Keratinocyte (primary cell): ENCODE measurements around the gene TFF1. TPM values are rescaled to one million over a fixed set of nuclear protein-coding genes. Genes with fewer than 3 reads are reported as not detected.

Experiments
- DNase-seq: peaks from one replicate; pipeline ENCODE4 v3.0.0-alpha.2; 2011; ENCODE audit warnings: low read depth, missing footprints, low spot score
- FAIRE-seq: peaks from 2 replicates; lab custom pipeline; 2011; peaks lifted over from hg19 to GRCh38; lab: Jason Lieb, UNC
- H2AFZ ChIP-seq: 2 replicates; pipeline ENCODE4 v1.6.0; 2012; ENCODE audit warnings: low read length, control low read depth, inconsistent platforms; ENCODE audit not compliant: control insufficient read depth
- H3K27ac ChIP-seq: 2 replicates; pipeline ENCODE4 v1.5.1; 2011; ENCODE audit warnings: low read length; ENCODE audit not compliant: control insufficient read depth, insufficient read depth
- H3K27me3 ChIP-seq: 3 replicates; pipeline ENCODE4 v1.6.0; 2011; ENCODE audit warnings: low read length; ENCODE audit not compliant: control insufficient read depth, insufficient read depth; ENCODE audit errors: extremely low read depth
- H3K36me3 ChIP-seq, 2 experiments: 2 replicates in 1 of 2; 3 replicates in 1 of 2; pipeline ENCODE4 v1.5.1; 2011; ENCODE audit warnings: low read length in 2 of 2, mild to moderate bottlenecking in 1 of 2; ENCODE audit not compliant: control insufficient read depth in 2 of 2, insufficient read depth in 2 of 2; ENCODE audit errors: extremely low read depth in 1 of 2
- H3K4me1 ChIP-seq: 3 replicates; pipeline ENCODE4 v1.5.1; 2011; ENCODE audit warnings: low read length; ENCODE audit not compliant: control insufficient read depth, insufficient read depth; ENCODE audit errors: extremely low read depth
- H3K4me2 ChIP-seq: 3 replicates; pipeline ENCODE4 v1.6.0; 2011; ENCODE audit warnings: low read depth, low read length; ENCODE audit not compliant: control insufficient read depth, insufficient read depth; ENCODE audit errors: extremely low read depth
- H3K4me3 ChIP-seq, 3 experiments: fragments of 200-600 bp in 1 of 3; sonication (generic) in 1 of 3; 2 replicates in 2 of 3; 3 replicates in 1 of 3; pipeline ENCODE4 v1.5.1; 2011 to 2016; ENCODE audit warnings: low read length in 3 of 3, mild to moderate bottlenecking in 3 of 3, control low read depth in 2 of 3, inconsistent platforms in 1 of 3, low read depth in 1 of 3, mixed read lengths in 1 of 3, mixed run types in 1 of 3, moderate library complexity in 1 of 3; ENCODE audit not compliant: control insufficient read depth in 2 of 3, insufficient read depth in 2 of 3; ENCODE audit errors: extremely low read depth in 1 of 3
- H3K79me2 ChIP-seq: 2 replicates; pipeline ENCODE4 v1.6.0; 2012; ENCODE audit warnings: low read length; ENCODE audit not compliant: control insufficient read depth, insufficient read depth
- H3K9ac ChIP-seq: 3 replicates; pipeline ENCODE4 v1.6.0; 2011; ENCODE audit warnings: low read length; ENCODE audit not compliant: control insufficient read depth, insufficient read depth; ENCODE audit errors: extremely low read depth
- H3K9me1 ChIP-seq: 3 replicates; pipeline ENCODE4 v1.6.0; 2011; ENCODE audit warnings: low read length; ENCODE audit not compliant: control insufficient read depth, insufficient read depth; ENCODE audit errors: extremely low read depth
- H3K9me3 ChIP-seq: 2 replicates; pipeline ENCODE4 v1.5.1; 2012; ENCODE audit warnings: low read depth, low read length; ENCODE audit not compliant: control insufficient read depth
- H4K20me1 ChIP-seq: 3 replicates; pipeline ENCODE4 v1.6.0; 2011; ENCODE audit warnings: low read length; ENCODE audit not compliant: control insufficient read depth, insufficient read depth; ENCODE audit errors: extremely low read depth
- EZH2 ChIP-seq: IDR thresholded peaks from one replicate; pipeline ENCODE4 v1.6.1; 2012; ENCODE audit warnings: inconsistent platforms, mild to moderate bottlenecking, low read length, moderate library complexity
- dilution Hi-C: fragments of 300-500 bp; cut with MboI; formaldehyde crosslinking; loops from one replicate; pipeline ENCODE4 v1.7.0; 2020; ENCODE audit warnings: low sequenced_read_pairs; ENCODE audit not compliant: extremely low pct_ligation_motif_present
- polyA plus RNA-seq, 5 experiments: library from polyadenylated mRNA; depleted of rRNA in 3 of 5; stranded (reverse) in 3 of 5; stranded (forward) in 1 of 5; unstranded in 1 of 5; fragments of >200 nt; gene quantifications; 1 replicate in 1 of 5; 2 replicates in 3 of 5; 3 replicates in 1 of 5; pipeline versions ENCODE4 v1.2.1 to v1.2.3, GENCODE V29; 2011 to 2012; ENCODE audit warnings: missing spikeins in 2 of 5, low read depth in 1 of 5, low replicate concordance in 1 of 5
- TF ChIP-seq, protein P1 (sequence below), 3 experiments: IDR thresholded peaks in 1 of 3; conservative IDR thresholded peaks in 1 of 3; optimal IDR thresholded peaks in 1 of 3; 2 replicates in 2 of 3; 3 replicates in 1 of 3; pipeline versions ENCODE3 to v1.5.1; 2011; ENCODE audit warnings: low read length in 3 of 3, mild to moderate bottlenecking in 3 of 3, moderate library complexity in 2 of 3, control low read depth in 1 of 3, inconsistent platforms in 1 of 3; ENCODE audit not compliant: insufficient read depth in 2 of 3; ENCODE audit errors: extremely low read depth in 1 of 3

The TFF1 gene
- polyA plus RNA-seq, 1 donor (not counting 4 experiments of a cell fraction or from before 2014, with no cell fraction given), result not detected

DNA sequence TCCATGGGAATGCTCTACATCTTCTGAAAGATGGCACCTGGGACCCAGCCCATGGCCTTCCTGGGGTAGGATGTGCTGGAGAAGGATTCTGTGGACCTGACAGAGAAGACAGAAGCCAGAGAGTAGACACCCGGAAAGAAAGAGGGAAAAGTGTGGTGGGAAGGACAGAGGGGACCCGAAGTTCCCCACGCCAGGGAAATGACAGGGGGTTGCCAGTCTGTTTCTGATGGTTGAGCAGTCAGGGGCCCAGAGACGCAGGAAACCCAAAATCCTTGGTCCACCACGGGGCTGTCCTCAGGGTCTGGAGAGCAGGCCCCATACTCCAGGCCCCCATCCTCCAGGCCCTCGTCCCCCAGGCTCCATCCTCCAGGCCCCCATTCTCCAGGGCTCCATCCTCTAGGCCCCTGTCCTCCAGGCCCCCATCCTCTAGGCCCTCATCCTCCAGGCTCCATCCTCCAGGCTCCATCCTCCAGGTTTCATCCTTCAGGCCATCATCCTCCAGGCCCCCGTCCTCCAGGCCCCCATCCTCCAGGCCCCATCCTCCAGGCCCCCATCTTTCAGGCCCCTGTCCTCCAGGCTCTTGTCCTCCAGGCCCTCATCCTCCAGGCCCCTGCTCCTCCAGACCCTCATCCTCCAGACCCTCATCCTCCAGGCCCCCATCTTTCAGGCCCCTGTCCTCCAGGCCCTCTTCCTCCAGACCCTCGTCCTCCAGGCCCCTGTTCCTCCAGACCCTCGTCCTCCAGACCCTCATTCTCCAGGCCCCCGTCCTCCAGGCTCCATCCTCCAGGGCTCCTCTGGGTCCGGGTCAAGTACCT is 14.5 kb downstream of the TFF1 start:
- Histone ChIP-seq H3K79me2 (no peaks in the 10 kb centered on the region), H4K20me1 (no peaks in the 10 kb centered on the region), H3K27me3 (no peaks in the 10 kb centered on the region), H3K4me3 (no peak overlapping the region), H3K4me1 (no peaks in the 10 kb centered on the region), H2AFZ (no peak overlapping the region), H3K9ac (no peak overlapping the region), H3K36me3 (no peaks in the 10 kb centered on the region), H3K9me1 (no peaks in the 10 kb centered on the region), H3K27ac (no peak overlapping the region), H3K9me3 (peaks cover 1% of the 10 kb centered on the region), H3K4me2 (no peak overlapping the region)
- no peak for TF ChIP-seq EZH2
- TF ChIP-seq, protein P1, sequence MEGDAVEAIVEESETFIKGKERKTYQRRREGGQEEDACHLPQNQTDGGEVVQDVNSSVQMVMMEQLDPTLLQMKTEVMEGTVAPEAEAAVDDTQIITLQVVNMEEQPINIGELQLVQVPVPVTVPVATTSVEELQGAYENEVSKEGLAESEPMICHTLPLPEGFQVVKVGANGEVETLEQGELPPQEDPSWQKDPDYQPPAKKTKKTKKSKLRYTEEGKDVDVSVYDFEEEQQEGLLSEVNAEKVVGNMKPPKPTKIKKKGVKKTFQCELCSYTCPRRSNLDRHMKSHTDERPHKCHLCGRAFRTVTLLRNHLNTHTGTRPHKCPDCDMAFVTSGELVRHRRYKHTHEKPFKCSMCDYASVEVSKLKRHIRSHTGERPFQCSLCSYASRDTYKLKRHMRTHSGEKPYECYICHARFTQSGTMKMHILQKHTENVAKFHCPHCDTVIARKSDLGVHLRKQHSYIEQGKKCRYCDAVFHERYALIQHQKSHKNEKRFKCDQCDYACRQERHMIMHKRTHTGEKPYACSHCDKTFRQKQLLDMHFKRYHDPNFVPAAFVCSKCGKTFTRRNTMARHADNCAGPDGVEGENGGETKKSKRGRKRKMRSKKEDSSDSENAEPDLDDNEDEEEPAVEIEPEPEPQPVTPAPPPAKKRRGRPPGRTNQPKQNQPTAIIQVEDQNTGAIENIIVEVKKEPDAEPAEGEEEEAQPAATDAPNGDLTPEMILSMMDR (optimal IDR thresholded peaks at IDR 0.05 in 1 of 3, IDR thresholded peaks at IDR 0.05 in 1 of 3, conservative IDR thresholded peaks at IDR 0.05 in 1 of 3; ENCODE audit: extremely low read depth in 1 of 3, insufficient read depth in 2 of 3, low read length in 3 of 3), result no peak
- dilution Hi-C loops, result no loop called here
- FAIRE-seq (no peak), DNase-seq (no peak)

DNA sequence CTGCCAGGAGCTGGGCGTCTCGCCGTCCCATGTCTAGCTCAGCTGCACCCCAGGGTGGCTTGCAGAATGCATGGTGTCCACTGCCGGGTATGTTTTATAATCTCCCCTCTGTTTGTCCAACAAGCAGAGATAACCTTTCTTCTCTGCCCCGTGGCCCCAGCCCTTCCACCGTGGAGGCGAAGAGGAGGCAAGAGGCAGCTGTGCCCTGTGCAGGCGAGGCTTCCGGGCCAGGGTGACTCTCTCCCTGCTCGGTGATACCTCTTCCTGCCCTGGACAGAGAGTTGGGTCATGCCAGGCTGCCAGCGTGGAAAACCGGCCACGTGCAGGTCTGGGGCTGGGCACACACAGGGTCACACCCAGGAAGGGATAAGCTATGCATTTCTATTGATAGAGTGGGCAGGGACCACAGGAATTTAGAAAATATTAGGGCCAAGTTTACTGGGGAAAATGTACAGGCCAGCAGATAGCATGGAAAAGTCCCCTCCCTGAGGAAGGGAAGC is 15.4 kb downstream of the TFF1 start, which contains the start of gene TFF2:
TFF2 (minus strand) TSS at position 68 of the 500 bp plus-strand sequence; CDS start at position 31, 37 bp downstream.
- Histone ChIP-seq H3K4me1 (no peaks in the 10 kb centered on the region), H3K27ac (no peak within 1 kb of the TSS), H4K20me1 (no peaks in the 10 kb centered on the region), H3K9ac (no peak within 1 kb of the TSS), H3K27me3 (no peaks in the 10 kb centered on the region), H3K9me1 (no peaks in the 10 kb centered on the region), H3K79me2 (no peaks in the 10 kb centered on the region), H2AFZ (no peak within 1 kb of the TSS), H3K36me3 (no peaks in the 10 kb centered on the region), H3K9me3 (no peaks in the 10 kb centered on the region), H3K4me3 (no peak within 1 kb of the TSS), H3K4me2 (no peak within 1 kb of the TSS)
- FAIRE-seq, result no peak
- dilution Hi-C loops, result no loop called here
- TF ChIP-seq, protein P1 (optimal IDR thresholded peaks at IDR 0.05 in 1 of 3, IDR thresholded peaks at IDR 0.05 in 1 of 3, conservative IDR thresholded peaks at IDR 0.05 in 1 of 3; ENCODE audit: extremely low read depth in 1 of 3, insufficient read depth in 2 of 3, low read length in 3 of 3), result no peak
- TF ChIP-seq EZH2, result no peak
- no peak for DNase-seq
